ENCODE measurements around the gene BMF.

BMF gene

GRCh38 chr15:40106203-40107161, 2.2 kb downstream of the BMF start:
- intact Hi-C loops (cut with DNase I) = loop anchor here (5.0 to 10.0 kb wide), 3 partner anchors 39 to 62 kb away; partner anchors contain the start of gene BUB1B
- peak in 10 of 42 donors; percentile 30 to 62 (median 49) for DNase-seq

- DNase-seq = no peak
- intact Hi-C loops (cut with DNase I) = loop anchor here (5.0 to 10.0 kb wide), 3 partner anchors 38 to 61 kb away; partner anchors contain the start of gene BUB1B
These were observed 3.0 kb downstream of the BMF start for GRCh38 chr15:40105517-40106202.

- intact Hi-C loops (cut with DNase I) = loop anchor here (5.0 to 10.0 kb wide), 3 partner anchors 38 to 60 kb away; partner anchors contain the start of gene BUB1B
- peak; percentile 86 to 97 (median 93) for DNase-seq
These were observed 3.7 kb downstream of the BMF start for GRCh38 chr15:40104865-40105516.

- intact Hi-C loops (cut with DNase I) = loop anchor here (10.0 kb wide), 1 partner anchor 60 kb away; no protein-coding TSS in a partner anchor
- peak in 1 of 42 donors; percentile 16 for DNase-seq
These were observed 4.3 kb downstream of the BMF start for GRCh38 chr15:40104296-40104864.

GRCh38 chr15:40103864-40104271, 4.8 kb downstream of the BMF start:
- intact Hi-C loops (cut with DNase I) = loop anchor here (2.0 to 10.0 kb wide), 2 partner anchors 23 to 59 kb away; no protein-coding TSS in a partner anchor
- no peak for DNase-seq

GRCh38 chr15:40102897-40103858, 5.5 kb downstream of the BMF start:
- DNase-seq = peak; percentile 75 to 93 (median 86)
- intact Hi-C loops (cut with DNase I) = loop anchor here (2.0 to 10.0 kb wide), 2 partner anchors 22 to 58 kb away; no protein-coding TSS in a partner anchor

GRCh38 chr15:40100947-40101905, 7.5 kb downstream of the BMF start:
- intact Hi-C loops (cut with DNase I) = loop anchor here (10.0 kb wide), 1 partner anchor 56 kb away; no protein-coding TSS in a partner anchor
- no peak for DNase-seq

- no peak for DNase-seq
- intact Hi-C loops (cut with DNase I) = loop anchor here (10.0 kb wide), 1 partner anchor 56 kb away; no protein-coding TSS in a partner anchor
These were observed 8.3 kb downstream of the BMF start for GRCh38 chr15:40100123-40100946.

- peak in 40 of 42 donors; percentile 44 to 90 (median 72) for DNase-seq
- intact Hi-C loops (cut with DNase I) = no loop called here
These were observed 10.0 kb downstream of the BMF start for GRCh38 chr15:40098489-40099261.

GRCh38 chr15:40097968-40098476, 10.7 kb downstream of the BMF start:
- intact Hi-C loops (cut with DNase I) = no loop called here
- peak in 8 of 42 donors; percentile 28 to 58 (median 42) for DNase-seq

- DNase-seq = no peak
- intact Hi-C loops (cut with DNase I) = no loop called here
These were observed 11.3 kb downstream of the BMF start for GRCh38 chr15:40097096-40097967.

- intact Hi-C loops (cut with DNase I) = no loop called here
- peak in 9 of 42 donors; percentile 36 to 73 (median 45) for DNase-seq
These were observed 12.4 kb downstream of the BMF start for GRCh38 chr15:40096094-40096891.

Measured in head of caudate nucleus (tissue), 42 donors.